WTC11 (cell line): ENCODE measurements around the gene LMOD1.

ENCODE experiments used
- CTCF ChIP-seq: fragments of 200-600 bp; IDR thresholded peaks from 2 replicates; pipeline ENCODE4 v1.8.0; 2022; ENCODE audit warnings: antibody characterized with exemption
- FOXK1 ChIP-seq: sonication (generic); formaldehyde crosslinking; IDR thresholded peaks from 2 replicates; pipeline ENCODE4 v1.8.0; 2022; ENCODE audit warnings: mild to moderate bottlenecking, moderate library complexity, missing genetic modification reagents
- JUN ChIP-seq: sonication (generic); formaldehyde crosslinking; IDR thresholded peaks from 2 replicates; pipeline ENCODE4 v1.8.0; 2023; ENCODE audit warnings: mild to moderate bottlenecking, missing genetic modification reagents
- NFE2L1 ChIP-seq: sonication (generic); formaldehyde crosslinking; IDR thresholded peaks from 2 replicates; pipeline ENCODE4 v1.8.1; 2023; ENCODE audit warnings: missing genetic modification reagents
- NFYB ChIP-seq: sonication (generic); formaldehyde crosslinking; conservative IDR thresholded peaks from 2 replicates; pipeline ENCODE4 v1.8.0; 2022; ENCODE audit warnings: low read depth, missing genetic modification reagents
- OVOL2 ChIP-seq: fragments of 250-450 bp; sonication (Bioruptor Pico); IDR thresholded peaks from 2 replicates; pipeline ENCODE4 v1.9.0; 2021; ENCODE audit warnings: mild to moderate bottlenecking, borderline replicate concordance
- SMAD3 ChIP-seq: sonication (generic); formaldehyde crosslinking; IDR thresholded peaks from 2 replicates; pipeline ENCODE4 v1.8.0; 2022; ENCODE audit warnings: missing genetic modification reagents, mild to moderate bottlenecking, borderline replicate concordance
- SP1 ChIP-seq: sonication (generic); formaldehyde crosslinking; conservative IDR thresholded peaks from 2 replicates; pipeline ENCODE4 v1.8.1; 2022; ENCODE audit warnings: missing genetic modification reagents
- ZBTB43 ChIP-seq: sonication (generic); formaldehyde crosslinking; IDR thresholded peaks from 2 replicates; pipeline ENCODE4 v1.8.1; 2023; ENCODE audit warnings: mild to moderate bottlenecking, missing genetic modification reagents

- no peak for TF ChIP-seq CTCF
- no peak for TF ChIP-seq ZBTB43 (CRISPR knock-in tag)
- no peak for TF ChIP-seq JUN
- no peak for TF ChIP-seq SP1 (CRISPR knock-in tag)
- no peak for TF ChIP-seq SMAD3 (CRISPR knock-in tag)
- no peak for TF ChIP-seq FOXK1 (CRISPR knock-in tag)
- no peak for TF ChIP-seq NFE2L1
- TF ChIP-seq NFYB (CRISPR knock-in tag) = no peak
- TF ChIP-seq OVOL2 = no peak
Observed at GRCh38 chr1:201907621-201908020, 38.7 kb downstream of the LMOD1 start.
